ENCODE results near the gene RPS10.
"Not testable (repeated sequence)": the region's sequence is repeated elsewhere in the genome, so short reads cannot be mapped to it uniquely, and the experiment has no call there.

The RPS10 gene

GRCh38 chr6:34392497-34393190, 33.2 kb downstream of the RPS10 start, which contains the start of gene NUDT3:
NUDT3 (minus strand) TSS chr6:34392669; CDS start chr6:34392362, 307 bp downstream.
- DNase-seq (ENCODE audit: low read depth in 2 of 2): peak; percentile 88 to 91

GRCh38 chr6:34391786-34392496, 33.9 kb downstream of the RPS10 start:
- DNase-seq (ENCODE audit: low read depth in 2 of 2): peak in 1 of 2 donors; percentile 14

GRCh38 chr6:34391473-34391785, 34.4 kb downstream of the RPS10 start:
- no peak for DNase-seq (ENCODE audit: low read depth in 2 of 2)

GRCh38 chr6:34390531-34391472, 35.1 kb downstream of the RPS10 start:
- DNase-seq (ENCODE audit: low read depth in 2 of 2): no peak

- DNase-seq (ENCODE audit: low read depth in 2 of 2): no peak
These were observed 36.8 kb downstream of the RPS10 start for GRCh38 chr6:34389034-34389433.

- DNase-seq (ENCODE audit: low read depth in 2 of 2): no peak
These were observed 37.4 kb downstream of the RPS10 start for GRCh38 chr6:34388421-34388820.

- no peak for DNase-seq (ENCODE audit: low read depth in 2 of 2)
These were observed 39.3 kb downstream of the RPS10 start for GRCh38 chr6:34386316-34387137.

- DNase-seq (ENCODE audit: low read depth in 2 of 2): no peak
These were observed 40.1 kb downstream of the RPS10 start for GRCh38 chr6:34385793-34386195.

GRCh38 chr6:34384321-34385153, 41.3 kb downstream of the RPS10 start:
- no peak for DNase-seq (ENCODE audit: low read depth in 2 of 2)

- no peak for DNase-seq (ENCODE audit: low read depth in 2 of 2)
These were observed 42.1 kb downstream of the RPS10 start for GRCh38 chr6:34383656-34384320.

GRCh38 chr6:34383161-34383631, 42.7 kb downstream of the RPS10 start:
- no peak for DNase-seq (ENCODE audit: low read depth in 2 of 2)

- no peak for DNase-seq (ENCODE audit: low read depth in 2 of 2)
These were observed 44.8 kb downstream of the RPS10 start for GRCh38 chr6:34381081-34381480.

GRCh38 chr6:34378470-34378869, 47.4 kb downstream of the RPS10 start:
- no peak for DNase-seq (ENCODE audit: low read depth in 2 of 2)

- no peak for DNase-seq (ENCODE audit: low read depth in 2 of 2)
These were observed 47.9 kb downstream of the RPS10 start for GRCh38 chr6:34377984-34378383.

- DNase-seq (ENCODE audit: low read depth in 2 of 2): not testable (repeated sequence)
These were observed 48.3 kb downstream of the RPS10 start for GRCh38 chr6:34377571-34377970.

GRCh38 chr6:34375833-34376232, 50.0 kb downstream of the RPS10 start:
- no peak for DNase-seq (ENCODE audit: low read depth in 2 of 2)

- DNase-seq (ENCODE audit: low read depth in 2 of 2): no peak
These were observed 51.4 kb downstream of the RPS10 start for GRCh38 chr6:34374508-34374907.

- no peak for DNase-seq (ENCODE audit: low read depth in 2 of 2)
These were observed 51.8 kb downstream of the RPS10 start for GRCh38 chr6:34374069-34374468.

- no peak for DNase-seq (ENCODE audit: low read depth in 2 of 2)
These were observed 52.4 kb downstream of the RPS10 start for GRCh38 chr6:34373511-34373910.

- DNase-seq (ENCODE audit: low read depth in 2 of 2): not testable (repeated sequence)
These were observed 54.0 kb downstream of the RPS10 start for GRCh38 chr6:34371865-34372264.

All from stimulated activated CD8-positive, alpha-beta memory T cell treated with anti-CD3 and anti-CD28 coated beads, Interleukin-7, amount 100 ng/mL, for 1 hour (primary cell).